Heart left ventricle (tissue), 16 donors: ENCODE results near the gene NDUFS1. TPM values are rescaled to one million over a fixed set of nuclear protein-coding genes. Genes with fewer than 3 reads are reported as not detected.

Experiments
- ATAC-seq, 4 donors: fragments of 200-7000 bp; cut with Tn5 transposase; one replicate each; pipeline ENCODE4 v1.9.1; 2020 to 2022; ENCODE audit warnings: moderate library complexity in 4 of 4, mild to moderate bottlenecking in 3 of 4, moderate number of reproducible peaks in 1 of 4
- DNase-seq, 5 donors: peaks; one replicate each; pipeline ENCODE4 v3.0.0-alpha.2; 2020
- H3K27ac ChIP-seq, 12 donors: fragments of 200-600 bp; sonication (generic) in 4 of 12; one replicate each; pipeline versions ENCODE4 v1.5.0 to v1.8.0; 2016 to 2022; ENCODE audit warnings: mild to moderate bottlenecking in 2 of 12
- H3K27me3 ChIP-seq, 9 donors: fragments of 200-600 bp; sonication (generic) in 2 of 9; one replicate each; pipeline versions ENCODE4 v1.5.1 to v1.8.0; 2016 to 2022; ENCODE audit warnings: mild to moderate bottlenecking in 3 of 9
- H3K36me3 ChIP-seq, 9 donors: fragments of 200-600 bp; sonication (generic) in 2 of 9; one replicate each; pipeline versions ENCODE4 v1.5.0 to v1.8.0; 2018 to 2022; ENCODE audit warnings: mild to moderate bottlenecking in 2 of 9
- H3K4me1 ChIP-seq, 12 donors: fragments of 200-600 bp; sonication (generic) in 4 of 12; one replicate each; pipeline versions ENCODE4 v1.5.0 to v1.8.0; 2016 to 2022; ENCODE audit warnings: mild to moderate bottlenecking in 3 of 12
- H3K4me3 ChIP-seq, 12 donors: fragments of 200-600 bp; sonication (generic) in 4 of 12; one replicate each; pipeline versions ENCODE4 v1.5.0 to v1.8.0; 2017 to 2022; ENCODE audit warnings: mild to moderate bottlenecking in 9 of 12, moderate library complexity in 4 of 12
- H3K9me3 ChIP-seq, 12 donors: fragments of 200-600 bp; sonication (generic) in 4 of 12; one replicate each; pipeline versions ENCODE4 v1.5.0 to v1.8.0; 2016 to 2022; ENCODE audit warnings: mild to moderate bottlenecking in 1 of 12
- POLR2A ChIP-seq, 2 donors: fragments of 450-650 bp; IDR thresholded peaks; one replicate each; pipeline ENCODE4 v1.6.1; 2017; ENCODE audit warnings: antibody characterized with exemption in 2 of 2, mild to moderate bottlenecking in 2 of 2, moderate library complexity in 2 of 2
- WGBS, 4 donors: extraction: QIAGEN DNeasy Blood & Tissue Kit in 2 of 4; methylation state at CpG; one replicate each; pipeline versions ENCODE4 v1.1.5 to v1.1.7; 2013 to 2018; 5-methylcytosine and 5-hydroxymethylcytosine counted together
- intact Hi-C, 10 donors: fragments of 100-400 bp; cut with DNase I; formaldehyde crosslinking; loops; one replicate each; pipeline versions ENCODE4 v1.11.1 to v1.14.2; 2022
- polyA plus RNA-seq, 2 donors: library from polyadenylated mRNA; stranded (reverse); fragments of 200-250 nt; gene quantifications; one replicate each; pipeline ENCODE4 v1.2.3, GENCODE V29; 2013
- total RNA-seq, 9 donors: library from RNA; depleted of rRNA in 2 of 9; stranded (reverse); fragments of >200 nt in 2 of 9; fragmentation: NEBNext Ultra II Directional in 3 of 9; extraction: Animal tissue kit (Norgen Biotek cat#: 25700) in 3 of 9; gene quantifications; one replicate each; pipeline versions ENCODE4 v1.1.0 to v1.2.4, GENCODE V29; 2016 to 2023
- TF ChIP-seq, protein P1 (sequence below), 12 donors: fragments of 200-600 bp; sonication (generic) in 4 of 12; IDR thresholded peaks; one replicate each; pipeline versions ENCODE4 v1.5.0 to v1.8.0; 2018 to 2022; ENCODE audit warnings: antibody characterized with exemption in 12 of 12, mild to moderate bottlenecking in 5 of 12
- donor health status: ischemic (EF 13 %, LVEDD 7.1; RV severe dilation, severe dysfunction).
- donor health status: healthy with polysubstance abuse.
- donor health status: DM: no; HTN: yes; CAD: no.
- donor health status: DM: no; HTN: no; CAD: no.
- donor health status: ischemic (EF 25% LVEDD 6.9; RV normal size, moderate dysfunction).
- donor health status: ischemic (EF 25% LVEDD 5.7; RV mildly dilated, moderate dysfunction).
- donor health status: healthy.
- donor health status: DM: yes; HTN: yes; CAD: no.
- donor health status: ischemic (EF 35%, LVEDD 5.7; RV mildly dilated, moderate dysfunction).
- donor health status: nonischemic (EF 11% LVEDD 7.7; RV severe dilation, severe dysfunction).
- donor health status: DM: yes; HTN: yes; CAD: no.
- donor health status: PGD.
- donor health status: ischemic (EF 29% LVEDD 5.4; RV normal size, mild dysfunction).
- donor health status: nonischemic (EF 23%, LVEDD 6.1; RV moderate dilation, normal function).

NDUFS1 gene
- total and polyA plus RNA-seq, 11 donors: 97.0 to 804 (median 489) TPM

DNA sequence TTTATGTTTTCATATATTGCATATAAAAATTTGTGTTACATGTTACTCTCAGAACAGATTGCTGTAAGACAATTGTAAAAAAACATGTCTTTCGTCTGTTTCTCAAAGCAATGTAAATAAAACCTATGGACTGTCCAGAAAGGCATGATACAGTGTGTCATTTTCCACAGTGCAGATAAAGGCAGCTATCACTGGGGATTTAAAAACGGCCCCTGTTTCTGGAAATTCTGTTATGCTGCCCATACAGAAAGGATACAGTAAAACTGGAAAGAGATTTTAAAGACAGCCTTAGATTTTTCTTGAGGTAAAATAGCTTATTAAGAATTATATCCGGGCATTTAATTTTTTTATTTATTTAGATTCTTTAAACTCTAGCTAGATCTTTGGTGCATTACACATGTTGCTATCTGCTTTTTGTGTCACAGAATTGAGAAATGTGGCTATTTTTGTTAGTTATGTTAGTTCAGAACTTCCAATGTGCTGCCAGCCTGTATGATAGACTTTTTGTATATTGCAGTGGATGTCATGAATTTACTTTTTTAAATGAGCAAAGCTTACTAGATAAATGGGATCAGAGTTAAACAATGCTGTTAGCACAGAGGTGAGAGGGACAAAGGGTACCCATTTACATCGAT lies 72.4 kb downstream of the NDUFS1 start:
- no peaks in the 10 kb centered on the region for H3K9me3 ChIP-seq
- ATAC-seq: no peak
- H3K27me3 ChIP-seq: no peaks in the 10 kb centered on the region
- peaks cover 0 to 37% (median 19%) of the 10 kb centered on the region in 12 donors for H3K4me1 ChIP-seq
- no peak for DNase-seq
- WGBS, 4 donors: 1 to 4% (median 2%) methylated on average over 4 of the region's 4 CpGs
- H3K36me3 ChIP-seq: peaks cover 0 to 14% (median 4%) of the 10 kb centered on the region in 9 donors
- peak overlapping the region; percentile 72 to 95 (median 90) for H3K4me3 ChIP-seq
- H3K27ac ChIP-seq: peak overlapping the region; percentile 94 to 100 (median 99)
- TF ChIP-seq, protein P1, sequence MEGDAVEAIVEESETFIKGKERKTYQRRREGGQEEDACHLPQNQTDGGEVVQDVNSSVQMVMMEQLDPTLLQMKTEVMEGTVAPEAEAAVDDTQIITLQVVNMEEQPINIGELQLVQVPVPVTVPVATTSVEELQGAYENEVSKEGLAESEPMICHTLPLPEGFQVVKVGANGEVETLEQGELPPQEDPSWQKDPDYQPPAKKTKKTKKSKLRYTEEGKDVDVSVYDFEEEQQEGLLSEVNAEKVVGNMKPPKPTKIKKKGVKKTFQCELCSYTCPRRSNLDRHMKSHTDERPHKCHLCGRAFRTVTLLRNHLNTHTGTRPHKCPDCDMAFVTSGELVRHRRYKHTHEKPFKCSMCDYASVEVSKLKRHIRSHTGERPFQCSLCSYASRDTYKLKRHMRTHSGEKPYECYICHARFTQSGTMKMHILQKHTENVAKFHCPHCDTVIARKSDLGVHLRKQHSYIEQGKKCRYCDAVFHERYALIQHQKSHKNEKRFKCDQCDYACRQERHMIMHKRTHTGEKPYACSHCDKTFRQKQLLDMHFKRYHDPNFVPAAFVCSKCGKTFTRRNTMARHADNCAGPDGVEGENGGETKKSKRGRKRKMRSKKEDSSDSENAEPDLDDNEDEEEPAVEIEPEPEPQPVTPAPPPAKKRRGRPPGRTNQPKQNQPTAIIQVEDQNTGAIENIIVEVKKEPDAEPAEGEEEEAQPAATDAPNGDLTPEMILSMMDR (IDR thresholded peaks at IDR 0.05): no peak
- no peak for TF ChIP-seq POLR2A (IDR thresholded peaks at IDR 0.05)
- intact Hi-C loops: loop anchor here in 2 of 10 donors (5.0 kb wide), 1 partner anchor 70 kb away; the partner anchor contains the start of genes EEF1B2 (in 2 of the 2) and NDUFS1 (in 2 of the 2)

DNA sequence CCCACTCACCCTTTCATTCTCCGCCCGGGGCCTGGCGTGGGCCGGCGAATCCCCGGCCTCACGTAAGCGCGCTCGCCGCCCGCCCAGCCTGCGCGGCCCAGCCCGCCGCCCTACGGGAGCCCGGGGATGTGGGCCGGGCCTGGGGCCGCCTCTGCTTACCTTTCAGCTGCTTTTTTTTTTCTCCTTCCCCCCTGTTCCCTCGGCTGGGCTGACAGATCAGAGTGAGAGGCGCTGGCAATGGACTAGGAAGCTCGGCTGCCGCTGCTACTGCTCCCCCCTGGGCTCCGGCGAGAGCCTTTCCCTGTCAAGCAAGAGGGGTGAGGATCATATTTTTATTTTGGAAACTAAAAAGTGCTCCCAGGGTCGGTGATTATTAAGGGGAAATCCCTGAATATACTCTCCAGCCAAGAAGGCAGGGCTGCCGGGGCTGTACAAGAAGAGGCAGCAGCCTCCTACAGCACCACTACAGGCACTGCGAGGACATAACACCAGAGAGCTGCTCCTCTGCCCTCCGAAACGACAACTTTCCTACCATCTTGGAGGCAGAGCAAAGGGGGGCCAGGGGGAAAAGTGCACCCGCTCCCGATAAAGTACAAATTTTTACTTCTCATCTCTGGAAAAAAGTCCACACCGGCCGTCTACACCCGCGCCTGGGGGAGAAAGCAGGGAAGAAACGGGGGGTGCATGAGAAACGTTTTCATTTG lies 73.3 kb downstream of the NDUFS1 start, which contains the start of gene INO80D:
TSS of gene INO80D (minus strand) at position 433 of the 704 bp plus-strand sequence. CDS start 23,158 bp downstream, outside the sequence.
- WGBS, 4 donors: 0 to 1% (median 0%) methylated on average over 33 to 39 of the region's 39 CpGs
- DNase-seq (peak; percentile 76 to 87 (median 79)), ATAC-seq (peak; percentile 79 to 89 (median 86))
- peak within 1 kb of the TSS; percentile 94 to 100 (median 99) for H3K27ac ChIP-seq
- intact Hi-C loops: loop anchor here in 3 of 10 donors (2.0 to 5.0 kb wide), 2 partner anchors 71 to 73 kb away; partner anchors contain the start of genes EEF1B2 (in 3 of the 3) and NDUFS1 (in 3 of the 3)
- TF ChIP-seq, protein P1 (IDR thresholded peaks at IDR 0.05): peak; percentile 11 to 67 (median 46)
- no peak for TF ChIP-seq POLR2A (IDR thresholded peaks at IDR 0.05)
- H3K4me3 ChIP-seq: peak within 1 kb of the TSS; percentile 72 to 95 (median 90)
- no peaks in the 10 kb centered on the region for H3K9me3 ChIP-seq
- H3K4me1 ChIP-seq: peaks cover 0 to 37% (median 19%) of the 10 kb centered on the region in 12 donors
- H3K36me3 ChIP-seq: peaks cover 0 to 12% (median 4%) of the 10 kb centered on the region in 9 donors
- no peaks in the 10 kb centered on the region for H3K27me3 ChIP-seq

DNA sequence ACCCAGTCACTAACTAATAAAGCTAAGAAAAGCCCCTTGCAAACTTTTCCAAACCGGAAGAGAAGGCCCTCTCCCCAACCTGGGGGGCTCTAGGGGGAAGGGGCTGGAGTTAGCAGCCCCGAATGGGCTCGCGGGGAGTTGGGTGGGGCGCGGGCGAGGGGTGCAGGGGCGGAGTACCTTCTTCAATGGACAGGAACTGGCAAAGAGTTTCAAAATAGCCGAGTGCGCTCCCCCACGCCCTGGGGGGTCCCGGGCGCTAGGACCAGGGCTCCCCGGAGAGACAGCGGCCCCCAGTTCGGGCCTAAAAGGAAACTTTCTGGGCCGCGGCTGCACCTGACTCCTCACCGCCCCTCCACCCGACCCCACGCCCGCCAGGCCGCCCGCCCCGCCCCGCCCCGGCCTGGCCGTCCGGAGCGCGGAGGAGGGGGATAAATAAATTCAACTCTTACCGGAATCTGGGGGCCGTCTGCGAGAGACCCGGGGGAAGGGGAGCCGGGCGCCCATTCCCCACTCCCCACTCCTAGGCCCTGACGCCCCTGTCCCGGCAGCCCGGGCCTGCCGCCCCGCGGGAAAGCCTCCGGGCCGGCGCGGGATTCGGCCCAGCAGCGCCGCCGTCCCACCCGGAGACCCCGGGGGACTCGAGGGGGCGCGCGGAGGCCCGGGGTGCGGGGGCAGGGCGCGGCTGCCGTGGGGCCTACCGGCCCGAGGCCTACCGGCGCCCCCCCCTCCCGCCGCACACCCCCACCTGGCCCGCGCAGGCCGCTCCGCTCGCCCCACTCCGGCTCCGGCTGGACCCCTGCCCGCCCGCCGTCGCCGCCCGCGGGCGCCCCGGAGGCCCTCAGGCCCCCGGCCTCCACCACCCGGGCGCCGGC lies 74.1 kb downstream of the NDUFS1 start:
- Histone ChIP-seq H3K4me1 (peaks cover 0 to 37% (median 19%) of the 10 kb centered on the region in 12 donors), H3K9me3 (no peaks in the 10 kb centered on the region), H3K4me3 (peak overlapping the region; percentile 72 to 95 (median 90)), H3K27ac (peak overlapping the region; percentile 94 to 100 (median 99)), H3K27me3 (no peaks in the 10 kb centered on the region), H3K36me3 (peaks cover 0 to 6% (median 0%) of the 10 kb centered on the region in 9 donors)
- no peak for TF ChIP-seq POLR2A (IDR thresholded peaks at IDR 0.05)
- TF ChIP-seq, protein P1 (IDR thresholded peaks at IDR 0.05): no peak
- WGBS, 4 donors: 0 to 3% (median 1%) methylated on average over 12 to 88 of the region's 88 CpGs
- intact Hi-C loops: loop anchor here in 3 of 10 donors (2.0 to 5.0 kb wide), 2 partner anchors 72 to 74 kb away; partner anchors contain the start of genes EEF1B2 (in 3 of the 3) and NDUFS1 (in 3 of the 3)
- ATAC-seq: peak; percentile 31 to 46 (median 38)
- peak; percentile 38 to 69 (median 42) for DNase-seq
